GM18499 (cell line): Measurements from ENCODE around the gene CREB3L2.
"Not testable (repeated sequence)": the region's sequence is repeated elsewhere in the genome, so short reads cannot be mapped to it uniquely, and the experiment has no call there.

Experiments used
- ATAC-seq: cut with Tn5 transposase; IDR thresholded peaks from one replicate; pipeline ENCODE4 v1.9.1; 2021; ENCODE audit warnings: moderate number of reproducible peaks; ENCODE audit not compliant: insufficient read depth, unreplicated experiment

CREB3L2 gene, protein sequence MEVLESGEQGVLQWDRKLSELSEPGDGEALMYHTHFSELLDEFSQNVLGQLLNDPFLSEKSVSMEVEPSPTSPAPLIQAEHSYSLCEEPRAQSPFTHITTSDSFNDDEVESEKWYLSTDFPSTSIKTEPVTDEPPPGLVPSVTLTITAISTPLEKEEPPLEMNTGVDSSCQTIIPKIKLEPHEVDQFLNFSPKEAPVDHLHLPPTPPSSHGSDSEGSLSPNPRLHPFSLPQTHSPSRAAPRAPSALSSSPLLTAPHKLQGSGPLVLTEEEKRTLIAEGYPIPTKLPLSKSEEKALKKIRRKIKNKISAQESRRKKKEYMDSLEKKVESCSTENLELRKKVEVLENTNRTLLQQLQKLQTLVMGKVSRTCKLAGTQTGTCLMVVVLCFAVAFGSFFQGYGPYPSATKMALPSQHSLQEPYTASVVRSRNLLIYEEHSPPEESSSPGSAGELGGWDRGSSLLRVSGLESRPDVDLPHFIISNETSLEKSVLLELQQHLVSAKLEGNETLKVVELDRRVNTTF

GRCh38 chr7:138001529-138002095, at the start of gene CREB3L2:
CREB3L2 (minus strand) TSS chr7:138002086; CDS start chr7:138001705, 381 bp downstream.
- peak; percentile 2 for ATAC-seq

DNA sequence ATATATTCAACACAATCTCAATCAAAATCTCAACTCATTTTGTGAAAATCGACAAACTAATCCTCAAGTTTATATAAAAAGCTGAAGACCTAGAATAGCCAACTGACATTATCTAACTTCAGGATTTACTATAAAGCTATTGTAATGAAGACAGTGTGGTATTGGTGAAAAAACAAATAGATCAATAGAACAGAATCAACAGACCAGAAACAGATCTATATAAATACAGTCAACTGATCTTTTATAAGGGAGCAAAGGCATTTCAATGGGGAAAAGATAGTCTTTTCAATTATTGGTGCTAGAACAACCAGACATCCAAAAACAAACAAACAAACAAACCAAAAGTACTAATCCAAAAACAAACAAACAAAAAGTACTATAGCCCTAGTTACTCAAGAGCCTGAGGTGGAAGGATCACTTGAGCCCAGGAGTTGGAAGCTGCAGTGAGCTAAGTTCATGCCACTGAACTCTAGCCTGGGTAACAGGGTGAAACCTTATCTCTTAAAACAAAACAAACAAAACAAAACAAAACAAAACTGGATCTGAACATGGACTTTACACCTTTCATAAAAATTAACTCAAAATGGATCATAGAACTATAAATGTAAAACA, 47.7 kb upstream of the CREB3L2 start:
- ATAC-seq, result no peak

- ATAC-seq, result no peak
These were observed 46.0 kb upstream of the CREB3L2 start for GRCh38 chr7:138047907-138048306.

DNA sequence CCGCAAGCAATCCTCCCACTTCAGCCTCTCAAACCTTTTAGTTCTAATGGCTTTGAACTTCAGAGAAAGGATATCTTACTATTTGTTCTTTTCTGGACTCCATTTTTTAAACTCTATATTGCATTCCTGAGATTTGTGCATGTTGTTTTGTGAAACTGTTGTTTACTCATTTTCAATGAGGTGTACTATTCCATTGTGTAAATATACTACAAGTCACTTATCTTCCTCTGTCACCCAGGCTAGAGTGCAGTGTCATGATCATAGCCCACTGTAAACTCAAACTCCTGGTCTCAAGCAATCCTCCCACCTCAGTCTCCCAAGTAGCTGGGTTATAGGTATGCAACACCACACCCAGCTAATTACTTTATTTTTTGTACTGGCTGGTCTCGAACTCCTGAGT, 43.0 kb upstream of the CREB3L2 start:
- no peak for ATAC-seq

DNA sequence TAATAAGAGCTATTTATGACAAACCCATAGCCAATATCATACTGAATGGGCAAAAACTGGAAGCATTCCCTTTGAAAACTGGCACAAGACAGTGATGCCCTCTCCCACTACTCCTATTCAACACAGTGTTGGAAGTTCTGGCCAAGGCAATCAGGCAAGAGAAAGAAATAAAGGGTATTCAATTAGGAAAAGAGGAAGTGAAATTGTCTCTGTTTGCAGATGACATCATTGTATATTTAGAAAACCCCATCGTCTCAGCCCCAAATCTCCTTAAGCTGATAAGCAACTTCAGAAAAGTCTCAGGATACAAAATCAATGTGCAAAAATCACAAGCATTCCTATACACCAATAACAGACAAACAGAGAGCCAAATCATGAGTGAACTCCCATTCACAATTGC, 38.2 kb upstream of the CREB3L2 start:
- not testable (repeated sequence) for ATAC-seq

GRCh38 chr7:138036135-138036534, 34.2 kb upstream of the CREB3L2 start:
- no peak for ATAC-seq

- no peak for ATAC-seq
These were observed 31.4 kb upstream of the CREB3L2 start for GRCh38 chr7:138033241-138033640.

GRCh38 chr7:138032770-138033169, 30.9 kb upstream of the CREB3L2 start:
- no peak for ATAC-seq

DNA sequence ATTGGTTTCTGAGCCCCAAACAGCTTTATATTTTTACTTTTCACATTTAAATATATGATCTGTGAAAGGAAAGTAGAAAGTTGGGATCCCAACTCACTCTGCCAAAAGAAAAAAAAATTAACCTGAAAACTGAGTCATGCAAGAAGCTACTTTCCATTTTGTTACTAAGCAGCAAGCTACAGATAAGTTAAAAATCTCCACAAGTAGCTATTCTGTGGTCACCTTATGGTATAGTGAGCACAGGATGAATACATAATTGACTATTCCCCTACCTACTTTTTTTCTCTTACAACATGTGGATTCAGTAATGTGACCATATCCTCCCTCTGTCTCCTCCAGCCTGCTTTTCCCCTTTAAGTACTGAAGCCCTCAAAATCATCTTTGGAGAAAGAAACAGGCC, 30.3 kb upstream of the CREB3L2 start:
- ATAC-seq, result peak; percentile 67

- ATAC-seq, result no peak
These were observed 28.9 kb upstream of the CREB3L2 start for GRCh38 chr7:138030679-138031351.

GRCh38 chr7:138029941-138030340, 28.1 kb upstream of the CREB3L2 start:
- ATAC-seq, result no peak

DNA sequence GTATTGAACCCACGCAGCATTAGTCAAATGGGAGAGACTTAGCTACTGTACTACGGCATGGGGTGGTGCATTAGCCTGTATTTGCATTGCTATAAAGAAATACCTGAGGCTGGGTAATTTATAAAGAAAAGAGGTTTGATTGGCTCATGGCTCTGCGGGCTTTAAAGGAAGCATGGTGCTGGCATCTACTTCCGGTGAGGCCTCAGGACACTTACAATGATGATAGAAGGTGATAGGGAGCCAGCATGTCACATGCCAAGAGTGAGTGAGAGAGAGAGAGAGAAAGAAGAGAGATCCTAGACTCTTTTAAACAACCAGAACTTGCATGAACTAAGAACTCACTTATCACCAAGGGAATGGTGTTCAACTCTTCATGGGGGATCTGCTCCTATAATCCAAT, 27.2 kb upstream of the CREB3L2 start:
- ATAC-seq, result no peak

DNA sequence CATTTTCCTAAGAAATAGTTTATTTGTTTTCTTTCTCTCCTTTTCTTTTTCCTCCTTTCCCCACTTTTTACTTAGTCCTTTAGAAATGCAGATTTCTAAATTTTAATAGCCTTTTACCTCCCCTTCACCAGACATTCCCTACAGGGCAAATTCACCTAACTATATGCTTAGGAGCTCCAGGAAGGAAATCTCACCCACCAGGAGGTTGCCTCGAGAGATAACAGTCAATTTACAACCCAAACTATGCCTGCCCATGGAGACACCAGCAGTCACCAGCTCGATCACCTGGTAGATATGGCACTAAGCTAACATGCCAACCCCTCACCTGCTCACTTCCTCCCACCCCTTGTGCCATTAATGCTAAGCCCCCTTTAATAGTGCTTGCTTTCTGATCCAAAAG, 25.2 kb upstream of the CREB3L2 start:
- ATAC-seq, result no peak

DNA sequence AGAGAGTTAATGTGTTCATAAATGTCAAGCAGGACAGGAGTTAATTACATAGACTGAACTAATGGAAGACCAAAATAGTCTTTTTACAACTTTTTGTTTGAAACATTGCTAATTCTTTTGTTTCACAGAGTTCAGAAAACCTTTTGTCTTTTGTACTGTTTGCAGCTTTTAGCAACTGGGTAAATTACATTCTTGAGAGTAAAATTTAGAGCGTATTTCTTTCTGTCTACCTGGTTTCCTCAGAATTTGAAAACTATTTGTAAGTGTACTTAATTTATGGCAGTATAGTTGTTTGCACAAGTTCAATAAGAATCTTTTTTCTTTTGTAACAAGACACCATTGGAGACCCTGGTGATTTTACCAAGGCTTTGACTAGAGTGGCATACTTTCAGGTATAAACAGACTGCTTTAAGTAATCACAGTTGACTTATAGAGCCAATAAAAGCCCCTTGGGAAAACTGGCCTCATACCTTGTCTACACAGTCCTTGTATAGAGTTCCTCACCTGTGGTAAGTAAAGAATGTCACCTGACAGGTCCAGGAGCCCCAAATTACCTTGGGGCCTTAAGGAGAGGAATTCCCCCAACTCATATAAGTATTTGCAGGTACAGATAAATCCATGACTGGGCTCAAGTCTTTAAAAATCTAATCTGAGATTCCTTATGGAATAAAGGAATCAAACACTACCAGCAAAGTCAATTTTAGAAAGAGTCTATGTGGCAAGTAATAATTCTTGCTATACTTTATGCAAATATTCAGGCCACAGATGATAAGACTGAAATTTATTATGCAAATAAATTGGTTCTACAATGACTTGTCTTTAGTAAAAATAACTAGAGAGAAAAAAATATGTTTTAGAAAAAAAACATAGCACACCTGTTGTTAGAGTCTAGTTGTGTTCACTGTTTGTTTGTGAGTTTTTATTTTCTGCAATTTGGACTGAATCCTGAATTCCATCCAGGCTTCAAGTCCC, 23.6 kb upstream of the CREB3L2 start:
- no peak for ATAC-seq

DNA sequence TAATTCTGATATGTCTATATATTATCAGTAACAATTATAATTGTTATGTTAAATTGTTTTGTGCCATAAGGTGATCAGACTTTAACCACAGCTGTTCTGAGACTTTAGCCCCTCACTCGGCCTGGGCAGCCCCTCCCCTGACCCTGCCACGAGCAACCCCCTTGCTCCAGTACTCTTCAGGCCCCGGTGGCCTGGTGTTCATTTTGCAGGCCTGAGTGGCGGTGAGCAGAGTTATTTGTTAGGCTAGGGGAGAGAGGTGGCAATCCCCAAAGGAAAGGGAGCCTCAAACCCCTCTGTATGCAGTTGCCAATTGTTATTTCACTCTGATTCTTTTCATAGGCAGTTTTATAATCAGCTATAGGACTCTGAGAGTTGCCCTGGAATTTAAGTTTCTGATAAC, 22.9 kb upstream of the CREB3L2 start:
- no peak for ATAC-seq

- no peak for ATAC-seq
These were observed 22.4 kb upstream of the CREB3L2 start for GRCh38 chr7:138024343-138024691.

- ATAC-seq, result peak; percentile 87
These were observed 21.9 kb upstream of the CREB3L2 start for GRCh38 chr7:138023618-138024342.

DNA sequence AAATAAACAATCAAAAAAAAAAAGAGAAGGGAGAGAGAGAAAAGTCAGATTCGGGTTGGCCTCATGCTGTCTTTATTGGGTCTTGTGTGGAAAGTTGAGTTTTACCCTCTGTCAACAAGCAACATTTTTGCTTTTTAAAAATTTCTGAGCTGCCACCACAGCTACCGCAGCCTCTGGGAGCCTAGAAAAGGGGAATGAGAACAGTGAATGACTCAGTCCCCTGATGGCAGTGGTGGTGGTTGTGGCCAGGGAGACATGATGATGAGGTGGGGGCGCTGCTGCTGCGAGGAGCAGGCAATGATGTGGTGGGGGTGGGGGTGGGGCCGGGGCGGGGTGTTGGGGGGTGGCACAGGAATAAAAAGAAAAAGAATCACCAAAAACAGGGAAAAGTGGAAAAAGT, 20.0 kb upstream of the CREB3L2 start:
- no peak for ATAC-seq

- ATAC-seq, result no peak
These were observed 16.1 kb upstream of the CREB3L2 start for GRCh38 chr7:138017992-138018391.
